K562 (cell line): ENCODE measurements around the gene HYPK. TPM values are rescaled to one million over a fixed set of nuclear protein-coding genes. Genes with fewer than 3 reads are reported as not detected.

Experiments used
- E2F6 ChIP-seq, 2 experiments: IDR thresholded peaks; 2 replicates each; pipeline ENCODE4 v1.6.1; 2011; ENCODE audit warnings: borderline replicate concordance in 1 of 2, control low read depth in 1 of 2, low read depth in 1 of 2, low read length in 1 of 2, mild to moderate bottlenecking in 1 of 2, mixed read lengths in 1 of 2, moderate library complexity in 1 of 2; ENCODE audit not compliant: insufficient read depth in 1 of 2, insufficient read length in 1 of 2, poor library complexity in 1 of 2, severe bottlenecking in 1 of 2; ENCODE audit errors: extremely low read depth in 1 of 2
- JUN ChIP-seq, 2 experiments: sonication (generic) in 1 of 2; formaldehyde crosslinking in 1 of 2; IDR thresholded peaks; 2 replicates each; pipeline versions ENCODE4 v1.6.1 to v1.8.0; 2012 to 2022; ENCODE audit warnings: borderline replicate concordance in 2 of 2, mild to moderate bottlenecking in 2 of 2, improper control_type of control experiment in 1 of 2, low read depth in 1 of 2, low read length in 1 of 2, missing genetic modification reagents in 1 of 2
- KLF1 ChIP-seq: fragments of 450-650 bp; IDR thresholded peaks from 2 replicates; pipeline ENCODE4 v1.6.1; 2016; ENCODE audit warnings: missing genetic modification characterization, missing compliant biosample characterization
- L3MBTL2 ChIP-seq: fragments of 450-650 bp; IDR thresholded peaks from 2 replicates; pipeline ENCODE4 v1.6.1; 2016; ENCODE audit warnings: mild to moderate bottlenecking, moderate library complexity
- MYBL2 ChIP-seq, 2 experiments: fragments of 450-650 bp in 1 of 2; sonication (generic) in 1 of 2; formaldehyde crosslinking in 1 of 2; IDR thresholded peaks; 2 replicates each; pipeline versions ENCODE4 v1.6.1 to v1.8.1; 2017 to 2022; ENCODE audit warnings: borderline replicate concordance in 1 of 2, inconsistent platforms in 1 of 2, low read depth in 1 of 2, mild to moderate bottlenecking in 1 of 2, missing genetic modification reagents in 1 of 2, moderate library complexity in 1 of 2
- MYC ChIP-seq, 2 experiments: fragments of 250-450 bp in 1 of 2; sonication (Bioruptor Pico) in 1 of 2; IDR thresholded peaks; 2 replicates each; pipeline versions ENCODE4 v1.5.1 to v1.6.1; 2012 to 2021; ENCODE audit warnings: low read depth in 2 of 2, borderline replicate concordance in 1 of 2, improper control_type of control experiment in 1 of 2, low read length in 1 of 2, mild to moderate bottlenecking in 1 of 2, moderate library complexity in 1 of 2
- NFE2 ChIP-seq: IDR thresholded peaks from 2 replicates; pipeline ENCODE4 v1.6.1; 2014; ENCODE audit warnings: antibody characterized with exemption, low read depth
- NFIC ChIP-seq: fragments of 450-650 bp; IDR thresholded peaks from 2 replicates; pipeline ENCODE4 v1.6.1; 2017; ENCODE audit warnings: mild to moderate bottlenecking, inconsistent platforms
- PHF8 ChIP-seq: fragments of 200-600 bp; sonication (generic); IDR thresholded peaks from 2 replicates; pipeline ENCODE4 v1.6.1; 2012; ENCODE audit warnings: mixed run types, mild to moderate bottlenecking, inconsistent platforms, low read length, moderate library complexity, borderline replicate concordance
- POLR2A ChIP-seq: fragments of 450-650 bp; conservative IDR thresholded peaks from 2 replicates; pipeline ENCODE4 v1.6.1; 2016
- POLR2AphosphoS2 ChIP-seq: IDR thresholded peaks from 2 replicates; pipeline ENCODE4 v1.6.1; 2012; ENCODE audit warnings: low read length, improper control_type of control experiment
- RAD21 ChIP-seq, 2 experiments: fragments of 250-450 bp in 1 of 2; fragments of 450-650 bp in 1 of 2; sonication (Bioruptor Pico) in 1 of 2; formaldehyde crosslinking in 1 of 2; IDR thresholded peaks in 1 of 2; conservative IDR thresholded peaks in 1 of 2; 2 replicates each; pipeline versions ENCODE4 v1.4.0 to v1.8.0; 2020 to 2022; ENCODE audit warnings: mild to moderate bottlenecking in 2 of 2, moderate library complexity in 1 of 2
- RBM39 ChIP-seq: fragments of 200-400 bp; formaldehyde crosslinking; optimal IDR thresholded peaks from 2 replicates; pipeline ENCODE3; 2018; ENCODE audit warnings: low read depth, low read length
- THAP7 ChIP-seq: fragments of 250-450 bp; sonication (Bioruptor Pico); IDR thresholded peaks from 2 replicates; pipeline ENCODE4 v1.5.0; 2021
- polyA plus RNA-seq, 8 experiments: library from polyadenylated mRNA; depleted of rRNA in 4 of 8; stranded (reverse) in 5 of 8; unstranded in 3 of 8; fragments of >200 nt; fragmentation: Nextera tagmentation in 2 of 8; fragmentation: Illumina TruSeq in 1 of 8; extraction: Ambion mirVana in 2 of 8; extraction: Trizol in 1 of 8; gene quantifications; 2 replicates each; pipeline versions ENCODE4 v1.2.1 to v1.2.3, GENCODE V29; 2011 to 2014; ENCODE audit warnings: inconsistent platforms in 1 of 8, missing spikeins in 1 of 8
- total RNA-seq, 7 experiments: library from RNA; depleted of rRNA in 6 of 7; stranded (reverse); fragments of >200 nt in 6 of 7; fragmentation: Illumina TruSeq in 2 of 7; extraction: Trizol in 2 of 7; gene quantifications; 2 replicates each; pipeline versions ENCODE4 v1.2.1 to v1.2.3, GENCODE V29; 2011 to 2021; ENCODE audit warnings: low replicate concordance in 1 of 7
- TF ChIP-seq, protein P1 (sequence below): fragments of 450-650 bp; formaldehyde crosslinking; IDR thresholded peaks from 2 replicates; pipeline ENCODE4 v1.4.0; 2022; ENCODE audit warnings: missing genetic modification characterization
- TF ChIP-seq, protein P2 (sequence below), 2 experiments: fragments of 450-650 bp in 1 of 2; sonication (generic) in 1 of 2; formaldehyde crosslinking in 1 of 2; IDR thresholded peaks in 1 of 2; conservative IDR thresholded peaks in 1 of 2; 2 replicates each; pipeline versions ENCODE4 v1.6.1 to v1.8.1; 2016 to 2023; ENCODE audit warnings: mild to moderate bottlenecking in 2 of 2, moderate library complexity in 2 of 2, inconsistent platforms in 1 of 2, missing genetic modification reagents in 1 of 2

The HYPK gene
- total and polyA plus RNA-seq, 9 of the 15 experiments (the other 6 are each of a cell fraction or from before 2014, with no cell fraction given), result 7.2 to 28.0 (median 21.1) TPM

GRCh38 chr15:43775411-43775965 is 24.9 kb upstream of the HYPK start (continued):
- TF ChIP-seq E2F6 (IDR thresholded peaks at IDR 0.05; ENCODE audit: borderline replicate concordance in 1 of 2, extremely low read depth in 1 of 2, insufficient read depth in 1 of 2, insufficient read length in 1 of 2, low read depth in 1 of 2, low read length in 1 of 2, poor library complexity in 1 of 2, severe bottlenecking in 1 of 2) (peak in 1 of 2 experiments; percentile 11), MYC (IDR thresholded peaks at IDR 0.05; ENCODE audit: low read depth, low read length) (peak; percentile 67), MYC (CRISPR knock-in tag; IDR thresholded peaks at IDR 0.05; ENCODE audit: borderline replicate concordance, low read depth) (no peak), RBM39 (peak; percentile 28), THAP7 (CRISPR knock-in tag) (no peak), POLR2AphosphoS2 (peak; percentile 71), MYBL2 (IDR thresholded peaks at IDR 0.05; ENCODE audit: low read depth) (no peak), MYBL2 (CRISPR knock-in tag; IDR thresholded peaks at IDR 0.05; ENCODE audit: borderline replicate concordance) (no peak), KLF1 (tag) (no peak), RAD21 (CRISPR knock-in tag; conservative IDR thresholded peaks at IDR 0.05 in 1 of 2, IDR thresholded peaks at IDR 0.05 in 1 of 2) (peak in 1 of 2 experiments; percentile 34; a peak in 3 of 4 replicates), PHF8 (0 out of 2 replicates have a peak, but pooled peaks have one; percentile 3), NFIC (peak; percentile 77), POLR2A (peak; percentile 28; the same call in 1 of the 2 replicates), L3MBTL2 (peak; percentile 54; the same call in 1 of the 2 replicates), NFE2 (no peak), JUN (IDR thresholded peaks at IDR 0.05; ENCODE audit: borderline replicate concordance, low read depth, low read length) (no peak), JUN (CRISPR knock-in tag; IDR thresholded peaks at IDR 0.05; ENCODE audit: borderline replicate concordance) (no peak)
- TF ChIP-seq, protein P1, sequence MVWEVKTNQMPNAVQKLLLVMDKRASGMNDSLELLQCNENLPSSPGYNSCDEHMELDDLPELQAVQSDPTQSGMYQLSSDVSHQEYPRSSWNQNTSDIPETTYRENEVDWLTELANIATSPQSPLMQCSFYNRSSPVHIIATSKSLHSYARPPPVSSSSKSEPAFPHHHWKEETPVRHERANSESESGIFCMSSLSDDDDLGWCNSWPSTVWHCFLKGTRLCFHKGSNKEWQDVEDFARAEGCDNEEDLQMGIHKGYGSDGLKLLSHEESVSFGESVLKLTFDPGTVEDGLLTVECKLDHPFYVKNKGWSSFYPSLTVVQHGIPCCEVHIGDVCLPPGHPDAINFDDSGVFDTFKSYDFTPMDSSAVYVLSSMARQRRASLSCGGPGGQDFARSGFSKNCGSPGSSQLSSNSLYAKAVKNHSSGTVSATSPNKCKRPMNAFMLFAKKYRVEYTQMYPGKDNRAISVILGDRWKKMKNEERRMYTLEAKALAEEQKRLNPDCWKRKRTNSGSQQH (CRISPR knock-in tag), result no peak
- TF ChIP-seq, protein P2, sequence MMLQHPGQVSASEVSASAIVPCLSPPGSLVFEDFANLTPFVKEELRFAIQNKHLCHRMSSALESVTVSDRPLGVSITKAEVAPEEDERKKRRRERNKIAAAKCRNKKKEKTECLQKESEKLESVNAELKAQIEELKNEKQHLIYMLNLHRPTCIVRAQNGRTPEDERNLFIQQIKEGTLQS (IDR thresholded peaks at IDR 0.05), result no peak
- TF ChIP-seq, protein P2 (CRISPR knock-in tag; conservative IDR thresholded peaks at IDR 0.05), result no peak
